ENCODE measurements around the gene KIF6. TPM values are rescaled to one million over a fixed set of nuclear protein-coding genes. Genes with fewer than 3 reads are reported as not detected.

The KIF6 gene
- total and polyA plus RNA-seq, 2 donors (not counting 1 experiment from before 2014, with no cell fraction given) = not detected

DNA sequence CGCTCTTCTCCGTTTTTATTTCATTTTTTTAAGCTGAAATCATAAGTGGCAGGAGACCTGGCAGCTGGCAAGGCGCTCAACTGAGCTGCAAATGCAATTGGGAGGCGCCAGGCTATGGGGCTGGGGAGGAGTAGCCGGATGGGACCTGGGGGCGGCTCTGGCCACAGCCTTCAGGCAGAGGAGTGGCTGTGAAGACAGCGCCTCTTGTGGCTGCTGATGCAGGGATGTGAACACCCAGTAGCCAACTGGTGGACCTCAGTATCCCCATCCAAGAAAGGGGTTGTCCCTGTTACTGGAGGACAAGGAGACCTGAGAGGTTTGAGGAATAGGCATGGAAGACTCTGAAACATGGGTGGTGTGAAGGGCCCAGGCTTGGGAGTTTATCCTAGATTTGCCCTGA lies 423.6 kb downstream of the KIF6 start:
- no peaks in the 10 kb centered on the region for H3K9me3 Mint-ChIP-seq (ENCODE audit: insufficient read depth)
- no peaks in the 10 kb centered on the region for H4K20me1 ChIP-seq (ENCODE audit: control insufficient read depth, insufficient read depth, low read length, poor library complexity, severe bottlenecking)
- no peak overlapping the region for H3K27ac ChIP-seq (ENCODE audit: low read length in 2 of 2)
- peaks cover 0 to 5% (median 0%) of the 10 kb centered on the region in 3 donors for H3K9me3 ChIP-seq (ENCODE audit: control extremely low read depth in 1 of 3, control insufficient read depth in 2 of 3, insufficient read depth in 1 of 3, low read length in 2 of 3)
- peaks cover 10% of the 10 kb centered on the region for H3K27me3 Mint-ChIP-seq
- H3K4me1 ChIP-seq (ENCODE audit: control insufficient read depth in 2 of 2, insufficient read depth in 2 of 2, low read length in 2 of 2) = peaks cover 4 to 7% of the 10 kb centered on the region in 2 donors
- intact Hi-C loops (cut with micrococcal nuclease) = no loop called here
- H3K9ac ChIP-seq (ENCODE audit: low read length) = no peak overlapping the region
- ChIA-PET CTCF (interaction anchor here (2.8 to 11.7 kb wide), 3 partner anchors 9 to 429 kb away, joined by 11 to 241 read pairs (median 102); no protein-coding TSS in a partner anchor), POLR2A (no interaction called here)
- H2AFZ ChIP-seq (ENCODE audit: insufficient read depth, low read depth, low read length, poor library complexity, severe bottlenecking) = no peak overlapping the region
- no peak overlapping the region for H3K4me3 Mint-ChIP-seq
- no peak for TF ChIP-seq EZH2 (IDR thresholded peaks at IDR 0.05; ENCODE audit: borderline replicate concordance, insufficient read depth, low read depth, low read length, poor library complexity, severe bottlenecking)
- TF ChIP-seq, protein P1, sequence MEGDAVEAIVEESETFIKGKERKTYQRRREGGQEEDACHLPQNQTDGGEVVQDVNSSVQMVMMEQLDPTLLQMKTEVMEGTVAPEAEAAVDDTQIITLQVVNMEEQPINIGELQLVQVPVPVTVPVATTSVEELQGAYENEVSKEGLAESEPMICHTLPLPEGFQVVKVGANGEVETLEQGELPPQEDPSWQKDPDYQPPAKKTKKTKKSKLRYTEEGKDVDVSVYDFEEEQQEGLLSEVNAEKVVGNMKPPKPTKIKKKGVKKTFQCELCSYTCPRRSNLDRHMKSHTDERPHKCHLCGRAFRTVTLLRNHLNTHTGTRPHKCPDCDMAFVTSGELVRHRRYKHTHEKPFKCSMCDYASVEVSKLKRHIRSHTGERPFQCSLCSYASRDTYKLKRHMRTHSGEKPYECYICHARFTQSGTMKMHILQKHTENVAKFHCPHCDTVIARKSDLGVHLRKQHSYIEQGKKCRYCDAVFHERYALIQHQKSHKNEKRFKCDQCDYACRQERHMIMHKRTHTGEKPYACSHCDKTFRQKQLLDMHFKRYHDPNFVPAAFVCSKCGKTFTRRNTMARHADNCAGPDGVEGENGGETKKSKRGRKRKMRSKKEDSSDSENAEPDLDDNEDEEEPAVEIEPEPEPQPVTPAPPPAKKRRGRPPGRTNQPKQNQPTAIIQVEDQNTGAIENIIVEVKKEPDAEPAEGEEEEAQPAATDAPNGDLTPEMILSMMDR (IDR thresholded peaks at IDR 0.05) = no peak
- DNase-seq (no peak), ATAC-seq (ENCODE audit: low read depth) (no peak)
- H3K27ac Mint-ChIP-seq = no peak overlapping the region
- H3K79me2 ChIP-seq (ENCODE audit: control insufficient read depth, insufficient read depth, low read length) = no peaks in the 10 kb centered on the region
- no peaks in the 10 kb centered on the region for H3K36me3 ChIP-seq (replicated peaks in 1 of 2; ENCODE audit: control extremely low read depth in 1 of 2, control insufficient read depth in 1 of 2, extremely low read depth in 1 of 2, insufficient read depth in 2 of 2, low read length in 1 of 2)
- 89% methylated on average over 7 of the region's 7 CpGs for WGBS (ENCODE audit: insufficient coverage)
- H3K4me1 Mint-ChIP-seq = peaks cover 4% of the 10 kb centered on the region
- H3K27me3 ChIP-seq (replicated peaks in 1 of 4; ENCODE audit: control extremely low read depth in 1 of 4, control insufficient read depth in 3 of 4, insufficient read depth in 4 of 4, low read length in 3 of 4) = peaks cover 0 to 4% (median 0%) of the 10 kb centered on the region in 4 experiments
- no peak overlapping the region for H3K4me3 ChIP-seq (ENCODE audit: control extremely low read depth in 1 of 5, extremely low read depth in 1 of 5, insufficient read depth in 1 of 5, low read depth in 2 of 5, low read length in 4 of 5)
- no peak overlapping the region for H3K4me2 ChIP-seq (replicated peaks; ENCODE audit: low read depth, low read length, poor library complexity, severe bottlenecking)

DNA sequence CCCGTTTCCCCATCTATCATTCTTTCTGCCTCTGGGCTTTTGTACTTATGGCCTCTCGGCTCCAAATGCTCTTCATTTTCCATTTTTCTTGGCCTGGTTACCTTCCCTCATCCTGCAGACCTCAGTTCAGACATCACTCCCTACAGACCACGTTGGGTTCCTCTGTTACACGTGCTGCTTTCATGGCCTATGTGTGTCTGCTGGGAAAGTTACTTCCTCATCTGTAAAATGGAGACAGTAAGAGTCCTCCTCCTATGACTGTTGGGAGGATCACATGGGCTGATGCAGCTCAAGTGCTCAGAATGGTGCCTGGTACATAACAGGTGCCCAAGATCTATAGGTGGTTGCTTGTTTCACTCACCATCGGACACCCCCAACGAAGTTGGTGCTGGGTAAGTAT lies 424.5 kb downstream of the KIF6 start:
- H3K27ac Mint-ChIP-seq = no peak overlapping the region
- Histone ChIP-seq H3K4me3 (ENCODE audit: control extremely low read depth in 1 of 5, extremely low read depth in 1 of 5, insufficient read depth in 1 of 5, low read depth in 2 of 5, low read length in 4 of 5) (no peak overlapping the region), H4K20me1 (ENCODE audit: control insufficient read depth, insufficient read depth, low read length, poor library complexity, severe bottlenecking) (no peaks in the 10 kb centered on the region), H3K27me3 (replicated peaks in 1 of 4; ENCODE audit: control extremely low read depth in 1 of 4, control insufficient read depth in 3 of 4, insufficient read depth in 4 of 4, low read length in 3 of 4) (peaks cover 0 to 4% (median 0%) of the 10 kb centered on the region in 4 experiments), H3K79me2 (ENCODE audit: control insufficient read depth, insufficient read depth, low read length) (no peaks in the 10 kb centered on the region), H3K36me3 (replicated peaks in 1 of 2; ENCODE audit: control extremely low read depth in 1 of 2, control insufficient read depth in 1 of 2, extremely low read depth in 1 of 2, insufficient read depth in 2 of 2, low read length in 1 of 2) (no peaks in the 10 kb centered on the region), H3K4me2 (replicated peaks; ENCODE audit: low read depth, low read length, poor library complexity, severe bottlenecking) (no peak overlapping the region), H2AFZ (ENCODE audit: insufficient read depth, low read depth, low read length, poor library complexity, severe bottlenecking) (no peak overlapping the region), H3K9ac (ENCODE audit: low read length) (no peak overlapping the region), H3K9me3 (ENCODE audit: control extremely low read depth in 1 of 3, control insufficient read depth in 2 of 3, insufficient read depth in 1 of 3, low read length in 2 of 3) (peaks cover 0 to 5% (median 0%) of the 10 kb centered on the region in 3 donors), H3K27ac (ENCODE audit: low read length in 2 of 2) (no peak overlapping the region), H3K4me1 (ENCODE audit: control insufficient read depth in 2 of 2, insufficient read depth in 2 of 2, low read length in 2 of 2) (peaks cover 4 to 7% of the 10 kb centered on the region in 2 donors)
- no peak for DNase-seq
- WGBS (ENCODE audit: insufficient coverage) = 88% methylated on average over 2 of the region's 6 CpGs
- no peak for ATAC-seq (ENCODE audit: low read depth)
- peaks cover 10% of the 10 kb centered on the region for H3K27me3 Mint-ChIP-seq
- H3K4me1 Mint-ChIP-seq = peaks cover 4% of the 10 kb centered on the region
- H3K9me3 Mint-ChIP-seq (ENCODE audit: insufficient read depth) = no peaks in the 10 kb centered on the region
- intact Hi-C loops (cut with micrococcal nuclease) = no loop called here
- no peak for TF ChIP-seq EZH2 (IDR thresholded peaks at IDR 0.05; ENCODE audit: borderline replicate concordance, insufficient read depth, low read depth, low read length, poor library complexity, severe bottlenecking)
- TF ChIP-seq, protein P1 (IDR thresholded peaks at IDR 0.05) = no peak
- POLR2A ChIA-PET = no interaction called here
- no peak overlapping the region for H3K4me3 Mint-ChIP-seq
- CTCF ChIA-PET = interaction anchor here (0.7 to 11.7 kb wide), 5 partner anchors 9 to 428 kb away, joined by 3 to 241 read pairs (median 11); no protein-coding TSS in a partner anchor

Measured in B cell (primary cell).